KMS-11 (cell line): ENCODE results near the gene KRT8.

Experiments used
- H2AFZ ChIP-seq: fragments of 200-600 bp; sonication (generic); 2 replicates; pipeline ENCODE4 v1.6.1; 2016; ENCODE audit warnings: antibody characterized with exemption, mixed run types, low read depth
- H3K27ac ChIP-seq: fragments of 200-600 bp; sonication (generic); 2 replicates; pipeline ENCODE4 v1.6.1; 2016; ENCODE audit warnings: mild to moderate bottlenecking, mixed run types
- H3K27me3 ChIP-seq: fragments of 200-600 bp; sonication (generic); 2 replicates; pipeline ENCODE4 v1.6.1; 2017; ENCODE audit warnings: mild to moderate bottlenecking, low read depth, mixed run types, moderate library complexity; ENCODE audit not compliant: insufficient read depth
- H3K36me3 ChIP-seq: fragments of 200-600 bp; sonication (generic); 2 replicates; pipeline ENCODE4 v1.6.1; 2017; ENCODE audit warnings: mild to moderate bottlenecking, mixed run types; ENCODE audit not compliant: insufficient read depth
- H3K4me1 ChIP-seq: fragments of 200-600 bp; sonication (generic); 2 replicates; pipeline ENCODE4 v1.6.1; 2016; ENCODE audit warnings: mild to moderate bottlenecking, low read depth, mixed run types; ENCODE audit not compliant: poor library complexity, severe bottlenecking
- H3K4me2 ChIP-seq: fragments of 200-600 bp; sonication (generic); 2 replicates; pipeline ENCODE4 v1.7.0; 2016; ENCODE audit warnings: mild to moderate bottlenecking, mixed run types
- H3K4me3 ChIP-seq: fragments of 200-600 bp; sonication (generic); IDR thresholded peaks from 2 replicates; pipeline ENCODE4 v1.6.1; 2017; ENCODE audit warnings: low read depth, low read length, mixed read lengths; ENCODE audit not compliant: insufficient read depth
- H3K79me2 ChIP-seq: fragments of 200-600 bp; sonication (generic); 2 replicates; pipeline ENCODE4 v1.6.1; 2016; ENCODE audit warnings: low read depth, mixed run types; ENCODE audit not compliant: insufficient read depth
- H3K9ac ChIP-seq: fragments of 200-600 bp; sonication (generic); 2 replicates; pipeline ENCODE4 v1.6.1; 2016; ENCODE audit warnings: mild to moderate bottlenecking, mixed run types
- H4K20me1 ChIP-seq: fragments of 200-600 bp; sonication (generic); 2 replicates; pipeline ENCODE4 v1.6.1; 2016; ENCODE audit warnings: mild to moderate bottlenecking, mixed run types; ENCODE audit not compliant: insufficient read depth
- TF ChIP-seq, protein P1 (sequence below): fragments of 200-600 bp; sonication (generic); conservative IDR thresholded peaks from 2 replicates; pipeline ENCODE4 v1.6.1; 2017; ENCODE audit warnings: low read depth, mild to moderate bottlenecking, antibody characterized with exemption, low read length, moderate library complexity, mixed read lengths

Gene KRT8

DNA sequence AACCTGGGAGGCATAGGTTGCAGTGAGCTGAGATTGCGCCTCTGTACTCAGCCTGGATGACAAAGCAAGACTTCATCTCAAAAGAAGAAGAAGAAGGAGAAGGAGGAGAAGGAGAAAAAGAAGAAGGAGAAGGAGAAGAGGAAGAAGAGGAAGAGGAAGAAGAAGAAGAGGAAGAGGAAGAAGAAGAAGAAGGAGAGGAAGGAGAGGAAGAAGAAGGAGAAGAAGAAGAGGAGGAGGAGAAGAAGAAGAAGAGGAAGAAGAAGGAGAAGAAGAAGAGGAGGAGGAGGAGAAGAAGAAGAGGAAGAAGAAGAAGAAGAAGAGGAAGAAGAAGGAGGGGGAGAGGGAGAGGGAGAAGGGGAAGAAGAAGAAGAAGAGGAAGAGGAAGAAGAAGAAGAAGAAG, 12.9 kb upstream of the KRT8 start:
- no peaks in the 10 kb centered on the region for H4K20me1 ChIP-seq
- no peak overlapping the region for H3K4me3 ChIP-seq
- H3K27ac ChIP-seq: no peak overlapping the region
- H3K79me2 ChIP-seq: no peaks in the 10 kb centered on the region
- H3K27me3 ChIP-seq: no peaks in the 10 kb centered on the region; the same call in 1 of the 2 replicates
- H3K4me2 ChIP-seq: no peak overlapping the region
- H3K36me3 ChIP-seq: no peaks in the 10 kb centered on the region
- no peak overlapping the region for H2AFZ ChIP-seq
- TF ChIP-seq, protein P1, sequence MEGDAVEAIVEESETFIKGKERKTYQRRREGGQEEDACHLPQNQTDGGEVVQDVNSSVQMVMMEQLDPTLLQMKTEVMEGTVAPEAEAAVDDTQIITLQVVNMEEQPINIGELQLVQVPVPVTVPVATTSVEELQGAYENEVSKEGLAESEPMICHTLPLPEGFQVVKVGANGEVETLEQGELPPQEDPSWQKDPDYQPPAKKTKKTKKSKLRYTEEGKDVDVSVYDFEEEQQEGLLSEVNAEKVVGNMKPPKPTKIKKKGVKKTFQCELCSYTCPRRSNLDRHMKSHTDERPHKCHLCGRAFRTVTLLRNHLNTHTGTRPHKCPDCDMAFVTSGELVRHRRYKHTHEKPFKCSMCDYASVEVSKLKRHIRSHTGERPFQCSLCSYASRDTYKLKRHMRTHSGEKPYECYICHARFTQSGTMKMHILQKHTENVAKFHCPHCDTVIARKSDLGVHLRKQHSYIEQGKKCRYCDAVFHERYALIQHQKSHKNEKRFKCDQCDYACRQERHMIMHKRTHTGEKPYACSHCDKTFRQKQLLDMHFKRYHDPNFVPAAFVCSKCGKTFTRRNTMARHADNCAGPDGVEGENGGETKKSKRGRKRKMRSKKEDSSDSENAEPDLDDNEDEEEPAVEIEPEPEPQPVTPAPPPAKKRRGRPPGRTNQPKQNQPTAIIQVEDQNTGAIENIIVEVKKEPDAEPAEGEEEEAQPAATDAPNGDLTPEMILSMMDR: no peak
- H3K9ac ChIP-seq: no peak overlapping the region
- no peaks in the 10 kb centered on the region for H3K4me1 ChIP-seq

DNA sequence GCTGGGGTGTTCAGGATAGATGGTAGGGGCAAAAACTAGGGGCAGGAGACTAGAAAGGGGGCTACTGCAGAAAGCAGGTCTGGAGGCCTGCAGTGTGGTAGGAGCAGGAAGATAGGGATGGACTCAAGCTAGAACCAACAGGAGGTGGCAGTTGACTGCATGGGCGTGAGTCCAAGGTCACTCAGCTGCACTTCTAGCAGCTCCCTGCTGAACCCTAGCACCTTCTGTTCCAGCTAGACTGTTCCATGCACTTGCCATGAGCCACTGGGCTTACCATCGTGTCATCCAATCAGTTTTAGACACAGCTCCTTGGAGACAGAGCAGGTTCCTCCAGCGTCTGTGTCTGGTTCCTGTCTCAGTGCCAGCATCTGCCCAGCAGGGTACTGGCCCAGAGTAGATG, 11.3 kb upstream of the KRT8 start:
- Histone ChIP-seq H2AFZ (no peak overlapping the region), H3K4me3 (no peak overlapping the region), H3K36me3 (no peaks in the 10 kb centered on the region), H3K27ac (no peak overlapping the region), H4K20me1 (no peaks in the 10 kb centered on the region), H3K79me2 (no peaks in the 10 kb centered on the region), H3K4me2 (no peak overlapping the region), H3K4me1 (no peaks in the 10 kb centered on the region), H3K9ac (no peak overlapping the region), H3K27me3 (no peaks in the 10 kb centered on the region; the same call in 1 of the 2 replicates)
- TF ChIP-seq, protein P1: no peak

DNA sequence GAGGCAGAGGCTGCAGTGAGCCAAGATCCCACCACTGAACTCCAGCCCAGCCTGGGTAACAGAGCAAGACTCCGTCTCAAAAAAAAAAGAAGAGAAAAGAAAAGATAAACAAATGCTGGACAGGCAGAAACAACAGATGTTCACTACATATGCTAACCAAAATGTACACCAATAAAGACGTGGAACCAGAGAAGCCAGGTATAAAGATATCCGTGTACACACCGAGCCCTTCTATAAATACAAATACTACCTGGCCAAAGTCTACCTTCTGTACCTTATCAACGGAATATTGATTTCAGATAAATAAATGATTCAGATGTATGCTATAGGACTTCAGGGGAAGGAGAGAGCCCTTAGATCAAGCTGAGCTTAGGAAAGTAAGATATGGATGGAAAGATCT, 10.8 kb upstream of the KRT8 start:
- Histone ChIP-seq H3K4me2 (no peak overlapping the region), H3K36me3 (no peaks in the 10 kb centered on the region), H3K27me3 (no peaks in the 10 kb centered on the region; the same call in 1 of the 2 replicates), H3K4me1 (no peaks in the 10 kb centered on the region), H3K4me3 (no peak overlapping the region), H3K79me2 (no peaks in the 10 kb centered on the region), H2AFZ (no peak overlapping the region), H4K20me1 (no peaks in the 10 kb centered on the region), H3K9ac (no peak overlapping the region), H3K27ac (no peak overlapping the region)
- TF ChIP-seq, protein P1: no peak

DNA sequence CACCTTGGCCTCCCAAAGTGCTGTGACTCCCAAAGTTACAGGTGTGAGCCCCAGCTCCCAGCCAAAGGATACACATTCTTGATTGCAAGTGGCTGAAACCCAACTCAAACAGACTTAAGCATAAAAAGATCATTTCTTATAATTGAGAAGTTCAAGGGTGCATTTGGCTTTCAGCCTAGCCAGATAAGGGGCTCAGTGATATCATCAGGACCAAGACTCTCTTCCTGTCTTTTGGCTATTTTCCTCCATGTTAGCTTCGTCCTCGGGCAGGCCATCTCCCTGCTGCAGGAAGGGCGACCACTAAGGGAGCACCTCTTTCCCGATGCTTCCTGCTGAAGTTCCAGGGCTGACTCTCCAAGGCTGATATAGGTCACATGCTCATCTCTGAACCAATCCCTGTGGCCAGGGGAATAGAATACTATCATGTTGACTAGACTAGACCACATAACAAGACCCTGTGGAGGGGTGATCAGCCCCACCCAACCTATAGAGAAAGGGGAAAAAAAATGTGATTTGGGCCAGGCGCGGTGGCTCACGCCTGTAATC, 9.8 kb upstream of the KRT8 start:
- no peak overlapping the region for H3K4me3 ChIP-seq
- no peaks in the 10 kb centered on the region for H3K4me1 ChIP-seq
- no peak overlapping the region for H3K9ac ChIP-seq
- no peak overlapping the region for H2AFZ ChIP-seq
- TF ChIP-seq, protein P1: no peak
- no peaks in the 10 kb centered on the region for H4K20me1 ChIP-seq
- H3K27me3 ChIP-seq: no peaks in the 10 kb centered on the region; the same call in 1 of the 2 replicates
- no peaks in the 10 kb centered on the region for H3K79me2 ChIP-seq
- H3K4me2 ChIP-seq: no peak overlapping the region
- H3K36me3 ChIP-seq: no peaks in the 10 kb centered on the region
- H3K27ac ChIP-seq: no peak overlapping the region
